ENCODE results near the gene CRLF3.
A peak's percentile ranks its signal among the peaks of the same experiment; 100 is the strongest.
"Not testable (repeated sequence)": the region's sequence is repeated elsewhere in the genome, so short reads cannot be mapped to it uniquely, and the experiment has no call there.

The CRLF3 gene

GRCh38 chr17:30814860-30815259 is 9.6 kb downstream of the CRLF3 start:
- DNase-seq (ENCODE audit: low read depth in 1 of 2, low spot score in 1 of 2) = not testable (repeated sequence)

DNA sequence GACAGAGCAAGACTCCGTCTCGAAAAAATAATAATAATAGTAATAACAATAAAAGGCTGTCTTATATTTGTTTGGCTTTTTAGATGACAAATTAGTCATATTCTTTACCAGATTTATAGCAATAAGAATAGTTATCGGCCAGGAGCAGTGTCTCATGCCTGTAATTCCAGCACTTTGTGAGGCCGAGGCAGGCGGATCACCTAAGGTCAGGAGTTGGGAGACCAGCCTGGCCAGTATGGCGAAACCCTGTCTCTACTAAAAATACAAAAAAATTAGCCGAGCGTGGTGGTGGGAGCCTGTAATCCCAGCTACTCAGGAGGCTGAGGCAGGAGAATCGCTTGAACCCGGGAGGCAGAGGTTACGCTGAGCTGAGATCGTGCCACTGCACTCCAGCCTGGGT is 10.3 kb downstream of the CRLF3 start:
- not testable (repeated sequence) for DNase-seq (ENCODE audit: low read depth in 1 of 2, low spot score in 1 of 2)

GRCh38 chr17:30812218-30813177 is 12.0 kb downstream of the CRLF3 start:
- no peak for DNase-seq (ENCODE audit: low read depth in 1 of 2, low spot score in 1 of 2)

DNA sequence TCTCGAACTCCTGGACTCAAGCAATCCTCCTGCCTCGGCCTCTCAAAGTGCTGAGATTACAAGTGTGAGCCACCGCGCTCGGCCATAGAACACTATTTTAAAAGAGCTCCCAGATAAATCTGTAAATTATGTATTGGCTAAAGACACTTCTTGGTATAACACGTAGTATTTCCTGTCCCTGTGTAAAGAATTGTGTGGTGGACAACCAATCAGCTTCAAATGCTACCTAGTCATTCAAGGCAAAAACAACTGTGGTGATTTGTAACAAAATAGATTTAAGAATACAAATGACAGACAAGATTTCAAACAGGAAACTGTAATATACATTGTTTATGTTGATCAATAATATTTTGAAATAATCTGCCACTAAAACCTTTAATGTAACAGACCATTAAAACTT is 14.6 kb downstream of the CRLF3 start:
- DNase-seq (ENCODE audit: low read depth in 1 of 2, low spot score in 1 of 2) = no peak

GRCh38 chr17:30808785-30809286 is 15.7 kb downstream of the CRLF3 start:
- no peak for DNase-seq (ENCODE audit: low read depth in 1 of 2, low spot score in 1 of 2)

- DNase-seq (ENCODE audit: low read depth in 1 of 2, low spot score in 1 of 2) = no peak
Observed at GRCh38 chr17:30807896-30808295, 16.6 kb downstream of the CRLF3 start.

DNA sequence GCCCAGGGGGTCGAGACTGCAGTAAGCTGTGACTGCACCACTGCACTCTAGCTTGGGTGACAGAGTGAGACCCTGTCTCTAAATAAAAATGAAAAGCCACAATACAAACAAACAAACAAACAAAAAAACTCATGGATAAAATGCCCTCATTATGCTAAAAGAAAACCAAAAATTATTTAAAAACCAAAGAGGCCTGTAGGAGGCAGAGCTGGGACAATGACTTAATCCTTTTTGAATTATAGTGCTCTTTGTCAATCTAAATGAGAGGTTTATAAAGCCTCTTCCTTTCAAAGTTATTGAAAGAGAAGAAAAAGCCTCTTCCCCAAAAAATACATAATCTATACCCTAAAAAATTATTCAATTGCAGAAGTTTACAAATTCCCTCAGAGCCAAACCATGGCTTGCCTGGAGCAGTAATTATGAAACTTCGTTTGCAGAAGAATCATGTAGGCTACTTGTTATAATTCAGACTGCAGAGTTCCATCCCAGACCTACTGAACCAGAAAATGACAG is 18.5 kb downstream of the CRLF3 start:
- DNase-seq (ENCODE audit: low read depth in 1 of 2, low spot score in 1 of 2) = no peak

DNA sequence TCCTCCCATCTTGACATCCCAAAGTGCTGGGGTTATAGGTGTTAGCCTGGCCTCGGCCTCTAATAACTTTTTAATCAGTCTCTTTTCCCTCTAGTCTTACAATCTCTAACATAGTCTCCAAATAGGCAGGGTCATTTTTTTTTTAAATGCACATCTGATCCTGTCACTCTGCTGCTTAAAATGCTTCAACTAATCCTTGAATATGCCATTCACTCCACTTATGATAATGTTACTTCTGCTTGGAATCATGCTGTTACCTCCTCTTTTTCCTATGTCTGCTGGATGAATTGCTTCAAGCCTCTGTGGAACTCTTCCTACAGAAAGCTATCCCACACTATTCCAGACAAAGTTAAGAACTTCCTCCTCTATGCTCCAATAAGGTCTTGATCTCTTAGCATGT is 22.8 kb downstream of the CRLF3 start:
- no peak for DNase-seq (ENCODE audit: low read depth in 1 of 2, low spot score in 1 of 2)

DNA sequence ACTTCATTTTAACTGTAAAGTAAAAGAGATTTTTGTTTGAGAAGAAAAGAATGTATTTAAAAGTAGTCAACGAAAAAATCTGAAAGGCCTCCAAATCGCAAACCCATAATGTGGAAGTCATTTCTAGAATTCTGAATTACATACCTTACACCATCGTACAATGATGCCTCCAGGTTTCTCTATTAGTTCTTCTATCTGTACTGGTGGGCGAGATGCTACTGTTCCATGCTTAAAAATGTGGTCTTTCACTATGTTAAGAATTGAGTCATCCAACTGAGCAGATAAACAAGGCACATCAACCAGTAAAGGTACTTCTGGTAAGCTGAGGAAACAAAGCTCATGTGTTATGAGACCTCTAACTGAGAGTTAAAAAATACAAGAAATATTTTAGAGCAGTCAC is 28.5 kb downstream of the CRLF3 start:
- no peak for DNase-seq (ENCODE audit: low read depth in 1 of 2, low spot score in 1 of 2)

DNA sequence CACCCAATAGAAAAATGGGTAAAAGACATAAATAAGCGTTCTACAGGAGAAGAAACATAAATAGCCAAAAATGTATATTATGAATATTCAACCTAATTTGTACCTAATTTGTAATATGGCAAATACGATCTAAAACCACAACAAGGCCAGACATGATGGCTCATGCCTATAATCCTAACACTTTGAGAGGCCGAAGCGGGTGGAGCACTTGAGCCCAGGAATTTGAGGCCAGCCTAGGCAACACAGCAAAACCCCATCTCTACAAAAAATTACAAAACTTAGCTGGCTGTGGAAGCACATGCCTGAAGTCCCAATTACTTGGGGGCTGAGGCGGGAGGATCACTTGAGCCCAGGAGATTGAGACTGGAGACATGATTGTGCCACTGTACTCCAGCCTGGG is 30.1 kb downstream of the CRLF3 start:
- no peak for DNase-seq (ENCODE audit: low read depth in 1 of 2, low spot score in 1 of 2)

GRCh38 chr17:30793282-30793977 is 31.1 kb downstream of the CRLF3 start:
- no peak for DNase-seq (ENCODE audit: low read depth in 1 of 2, low spot score in 1 of 2)

- DNase-seq (ENCODE audit: low read depth in 1 of 2, low spot score in 1 of 2) = no peak
Observed at GRCh38 chr17:30790279-30790678, 34.2 kb downstream of the CRLF3 start.

- DNase-seq (ENCODE audit: low read depth in 1 of 2, low spot score in 1 of 2) = no peak
Observed at GRCh38 chr17:30788918-30789317, 35.6 kb downstream of the CRLF3 start.

DNA sequence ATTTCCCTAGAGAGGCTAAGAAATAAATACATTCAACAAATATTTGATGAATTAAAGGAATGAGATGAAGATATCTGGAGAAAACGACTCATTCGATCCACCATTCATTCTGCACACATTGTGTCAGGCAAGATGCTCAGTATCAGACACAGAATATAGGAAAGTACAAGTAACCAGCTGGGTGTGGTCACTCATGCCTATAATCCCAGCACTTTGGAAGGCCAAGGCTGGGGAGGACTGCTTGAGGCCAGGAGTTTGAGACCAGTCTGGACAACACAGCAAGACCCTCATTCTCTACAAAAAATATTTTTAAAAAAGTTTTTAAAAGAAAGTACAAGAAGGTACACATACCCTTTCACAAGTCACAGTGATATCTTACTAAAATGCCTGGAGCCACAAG is 42.3 kb downstream of the CRLF3 start:
- DNase-seq (ENCODE audit: low read depth in 1 of 2, low spot score in 1 of 2) = no peak

DNA sequence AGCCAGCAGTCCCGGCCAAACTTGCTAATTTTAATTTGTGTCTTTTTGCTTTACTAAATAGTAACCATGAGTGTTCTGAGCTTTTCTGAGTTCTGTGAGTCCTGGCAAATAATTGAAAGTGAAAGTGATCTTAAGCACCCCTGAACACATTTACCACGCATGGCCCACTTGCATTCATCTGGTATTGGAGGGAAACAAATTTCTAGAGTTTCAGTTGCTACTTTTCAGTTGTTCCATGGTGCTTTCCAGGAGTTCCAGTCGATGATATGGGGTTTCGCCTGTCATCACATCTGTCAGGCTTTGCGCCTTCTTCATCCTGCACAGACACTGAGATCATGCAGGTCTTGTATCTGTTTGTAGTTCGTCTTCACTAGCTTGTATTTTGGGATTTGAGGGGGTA is 44.1 kb downstream of the CRLF3 start:
- DNase-seq (ENCODE audit: low read depth in 1 of 2, low spot score in 1 of 2) = peak in 1 of 2 donors; percentile 29

DNA sequence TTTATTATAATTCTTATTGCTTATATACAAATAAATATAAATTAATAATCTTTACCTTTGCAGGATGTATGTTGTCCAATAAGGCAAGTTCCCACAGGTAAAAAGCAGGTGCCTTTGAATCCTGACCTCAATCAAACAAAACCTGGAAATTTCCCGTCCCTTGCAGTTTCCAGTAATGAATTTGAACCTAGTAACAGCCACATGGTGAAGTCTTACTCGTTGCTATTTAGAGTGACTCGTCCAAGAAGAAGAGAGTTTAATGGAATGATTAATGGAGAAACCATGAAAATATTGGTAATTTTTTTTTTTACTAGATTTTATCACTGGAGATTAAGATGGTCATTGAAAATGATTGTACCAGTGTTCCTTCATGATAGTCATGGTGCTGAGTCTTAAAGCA is 55.7 kb downstream of the CRLF3 start:
- DNase-seq (ENCODE audit: low read depth in 1 of 2, low spot score in 1 of 2) = not testable (repeated sequence)

DNA sequence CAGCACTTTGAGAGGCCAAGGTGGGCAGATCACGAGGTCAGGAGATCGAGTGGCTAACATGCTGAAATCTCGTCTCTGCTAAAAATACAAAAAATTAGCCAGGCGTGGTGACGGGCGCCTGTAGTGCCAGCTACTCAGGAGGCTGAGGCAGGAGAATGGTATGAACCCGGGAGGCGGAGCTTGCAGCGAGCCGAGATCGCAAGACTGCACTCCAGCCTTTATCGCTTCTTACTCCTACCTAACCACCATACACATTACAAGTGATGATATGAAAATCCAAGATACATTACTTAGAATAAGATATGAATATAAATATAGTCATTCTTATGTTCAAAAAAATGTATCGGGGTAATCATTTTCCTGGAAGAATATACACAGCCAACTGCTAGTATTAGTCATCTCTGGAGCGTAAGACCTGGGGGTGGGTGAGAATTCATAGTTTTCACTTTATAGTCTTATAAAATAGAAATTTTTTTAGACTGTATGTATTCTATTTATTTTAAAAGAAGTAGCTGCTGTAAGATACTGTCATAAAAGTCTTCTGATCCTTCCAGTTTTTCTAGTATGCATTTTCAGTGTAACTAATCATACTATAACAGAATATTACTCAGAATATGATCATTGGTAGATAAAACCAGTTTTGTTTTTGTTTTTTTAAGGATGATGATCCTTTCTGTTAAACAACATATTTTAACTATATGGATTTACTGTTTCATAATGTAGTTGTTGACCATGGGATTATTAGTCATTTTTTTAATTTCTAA is 56.7 kb downstream of the CRLF3 start:
- DNase-seq (ENCODE audit: low read depth in 1 of 2, low spot score in 1 of 2) = not testable (repeated sequence)

DNA sequence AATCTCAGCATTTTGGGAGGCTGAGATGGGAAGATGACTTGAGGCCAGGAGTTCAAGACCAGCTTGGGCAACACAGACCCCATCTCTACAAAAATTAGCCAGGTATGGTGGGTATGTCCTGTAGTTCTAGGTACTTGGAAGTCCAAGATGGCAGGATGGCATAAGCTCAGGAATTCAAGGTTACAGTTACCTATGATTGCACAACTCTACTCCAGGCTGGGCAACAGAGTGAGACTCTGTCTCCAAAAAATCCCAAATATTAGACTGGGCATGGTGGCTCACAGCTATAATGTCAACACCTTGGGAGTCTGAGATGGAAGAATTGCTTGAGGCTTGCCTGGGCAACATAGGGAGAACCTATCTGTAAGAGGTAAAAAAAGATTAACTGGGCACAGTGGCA is 63.4 kb downstream of the CRLF3 start:
- DNase-seq (ENCODE audit: low read depth in 1 of 2, low spot score in 1 of 2) = no peak

DNA sequence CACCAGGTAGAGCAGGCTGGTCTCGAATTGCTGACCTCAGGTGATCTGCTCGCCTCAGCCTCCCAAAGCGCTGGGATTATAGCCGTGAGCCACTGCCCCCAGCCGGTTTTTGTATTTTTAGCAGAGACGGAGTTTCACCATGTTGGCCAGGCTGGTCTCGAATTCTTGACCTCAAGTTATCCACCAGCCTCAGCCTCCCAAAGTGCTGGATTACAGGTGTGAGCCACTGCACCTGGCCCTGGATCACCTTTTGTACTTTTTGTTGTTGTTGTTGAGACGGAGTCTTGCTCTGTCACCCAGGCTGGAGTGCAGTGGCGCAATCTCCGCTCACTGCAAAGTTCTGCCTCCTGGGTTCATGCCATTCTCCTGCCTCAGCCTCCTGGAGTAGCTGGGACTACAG is 71.2 kb downstream of the CRLF3 start:
- DNase-seq (ENCODE audit: low read depth in 1 of 2, low spot score in 1 of 2) = not testable (repeated sequence)

- DNase-seq (ENCODE audit: low read depth in 1 of 2, low spot score in 1 of 2) = not testable (repeated sequence)
Observed at GRCh38 chr17:30750982-30751381, 73.5 kb downstream of the CRLF3 start.

GRCh38 chr17:30747621-30748020 is 76.9 kb downstream of the CRLF3 start:
- not testable (repeated sequence) for DNase-seq (ENCODE audit: low read depth in 1 of 2, low spot score in 1 of 2)

Data from activated CD4-positive, alpha-beta T cell treated with anti-CD3 and anti-CD28 coated beads, Interleukin-2, amount 50 U/mL, for 24 hours (primary cell).